B cell (primary cell): ENCODE measurements around the gene CPLX1. TPM values are rescaled to one million over a fixed set of nuclear protein-coding genes. Genes with fewer than 3 reads are reported as not detected.
A peak's percentile ranks its signal among the peaks of the same experiment; 100 is the strongest.

Experiments used
- ATAC-seq: fragments of 200-7000 bp; cut with Tn5 transposase; one replicate; pipeline ENCODE4 v1.10.0; 2021; ENCODE audit warnings: low read depth, mild to moderate bottlenecking, moderate number of reproducible peaks, moderate library complexity
- CTCF ChIA-PET: fragments of 350-600 bp; sonication (Branson Sonifier 250); formaldehyde crosslinking; loops from one replicate; lab custom pipeline; 2021; ENCODE audit warnings: antibody characterized with exemption, inconsistent platforms; lab: Charles Lee
- POLR2A ChIA-PET: fragments of 350-600 bp; sonication (Branson Sonifier 250); formaldehyde crosslinking; loops from one replicate; lab custom pipeline; 2021; ENCODE audit warnings: antibody characterized with exemption; lab: Charles Lee
- DNase-seq: peaks from one replicate; pipeline ENCODE4 v3.0.0; 2013
- H2AFZ ChIP-seq: 2 replicates; pipeline ENCODE4 v1.6.1; 2012; ENCODE audit warnings: mild to moderate bottlenecking, low read depth, low read length; ENCODE audit not compliant: insufficient read depth, poor library complexity, severe bottlenecking
- H3K27ac ChIP-seq, 2 donors: 1 replicate in 1 of 2; 2 replicates in 1 of 2; pipeline ENCODE4 v1.5.1; 2012 to 2013; ENCODE audit warnings: low read length in 2 of 2, mild to moderate bottlenecking in 2 of 2, moderate library complexity in 1 of 2
- H3K27me3 ChIP-seq, 4 experiments: fragments of 200-600 bp in 1 of 4; sonication (generic) in 1 of 4; replicated peaks in 1 of 4; 1 replicate in 2 of 4; 2 replicates in 2 of 4; pipeline versions ENCODE4 v1.6.1 to v1.7.0; 2013 to 2016; ENCODE audit warnings: low read length in 3 of 4, mild to moderate bottlenecking in 2 of 4, mixed read lengths in 1 of 4, moderate library complexity in 1 of 4; ENCODE audit not compliant: insufficient read depth in 4 of 4, control insufficient read depth in 3 of 4; ENCODE audit errors: control extremely low read depth in 1 of 4
- H3K36me3 ChIP-seq, 2 experiments: replicated peaks in 1 of 2; 1 replicate in 1 of 2; 2 replicates in 1 of 2; pipeline versions ENCODE4 v1.6.1 to v1.7.1; 2013; ENCODE audit warnings: low read length in 1 of 2; ENCODE audit not compliant: insufficient read depth in 2 of 2, control insufficient read depth in 1 of 2; ENCODE audit errors: control extremely low read depth in 1 of 2, extremely low read depth in 1 of 2
- H3K4me1 ChIP-seq, 2 donors: fragments of 200-600 bp in 1 of 2; sonication (generic) in 1 of 2; 1 replicate in 1 of 2; 2 replicates in 1 of 2; pipeline versions ENCODE4 v1.5.1 to v1.6.1; 2013 to 2017; ENCODE audit warnings: low read length in 2 of 2; ENCODE audit not compliant: control insufficient read depth in 2 of 2, insufficient read depth in 2 of 2
- H3K4me2 ChIP-seq: replicated peaks from 2 replicates; pipeline ENCODE3; 2012; ENCODE audit warnings: mild to moderate bottlenecking, low read depth, low read length; ENCODE audit not compliant: poor library complexity, severe bottlenecking
- H3K4me3 ChIP-seq, 5 experiments: fragments of 200-600 bp in 1 of 5; sonication (generic) in 1 of 5; 1 replicate in 3 of 5; 2 replicates in 2 of 5; pipeline versions ENCODE4 v1.5.1 to v1.7.0; 2011 to 2016; ENCODE audit warnings: low read length in 4 of 5, mild to moderate bottlenecking in 4 of 5, low read depth in 2 of 5, control low read depth in 1 of 5, moderate library complexity in 1 of 5; ENCODE audit not compliant: insufficient read depth in 1 of 5; ENCODE audit errors: control extremely low read depth in 1 of 5, extremely low read depth in 1 of 5
- H3K79me2 ChIP-seq: fragments of 200-600 bp; sonication (generic); one replicate; pipeline ENCODE4 v1.6.0; 2016; ENCODE audit warnings: low read length; ENCODE audit not compliant: control insufficient read depth, insufficient read depth
- H3K9ac ChIP-seq: fragments of 200-600 bp; sonication (generic); 2 replicates; pipeline ENCODE4 v1.6.1; 2017; ENCODE audit warnings: mild to moderate bottlenecking, low read length, moderate library complexity
- H3K9me3 ChIP-seq, 3 donors: one replicate each; pipeline versions ENCODE4 v1.6.1 to v1.7.1; 2013; ENCODE audit warnings: low read length in 2 of 3; ENCODE audit not compliant: control insufficient read depth in 2 of 3, insufficient read depth in 1 of 3; ENCODE audit errors: control extremely low read depth in 1 of 3
- H4K20me1 ChIP-seq: 2 replicates; pipeline ENCODE4 v1.6.0; 2012; ENCODE audit warnings: mild to moderate bottlenecking, low read length; ENCODE audit not compliant: insufficient read depth, control insufficient read depth, poor library complexity, severe bottlenecking
- H3K27ac Mint-ChIP-seq: one replicate; pipeline ENCODE4 v1.8.0; 2021; ENCODE audit warnings: mixed read lengths
- H3K27me3 Mint-ChIP-seq: one replicate; pipeline ENCODE4 v1.8.0; 2021; ENCODE audit warnings: mixed read lengths
- H3K4me1 Mint-ChIP-seq: one replicate; pipeline ENCODE4 v1.8.0; 2021; ENCODE audit warnings: mixed read lengths
- H3K4me3 Mint-ChIP-seq: one replicate; pipeline ENCODE4 v1.8.0; 2021; ENCODE audit warnings: mixed read lengths
- H3K9me3 Mint-ChIP-seq: one replicate; pipeline ENCODE4 v1.8.0; 2022; ENCODE audit warnings: mixed read lengths; ENCODE audit not compliant: insufficient read depth
- CTCF ChIP-seq: fragments of 200-600 bp; IDR thresholded peaks from one replicate; pipeline ENCODE4 v1.8.0; 2022; ENCODE audit warnings: antibody characterized with exemption, mild to moderate bottlenecking
- EZH2 ChIP-seq: IDR thresholded peaks from 2 replicates; pipeline ENCODE4 v1.6.1; 2012; ENCODE audit warnings: borderline replicate concordance, low read depth, mild to moderate bottlenecking, moderate library complexity, low read length; ENCODE audit not compliant: insufficient read depth, poor library complexity, severe bottlenecking
- WGBS: methylation state at CpG from one replicate; pipeline ENCODE4 v1.1.5; 2013; ENCODE audit warnings: missing lambda C conversion rate; ENCODE audit not compliant: insufficient coverage; 5-methylcytosine and 5-hydroxymethylcytosine counted together
- intact Hi-C: fragments of 100-400 bp; cut with micrococcal nuclease; formaldehyde crosslinking; loops from one replicate; pipeline ENCODE4 v1.10.0; 2022
- polyA plus RNA-seq: library from polyadenylated mRNA; depleted of rRNA; stranded (reverse); fragments of >200 nt; gene quantifications from 2 replicates; pipeline ENCODE4 v1.2.3, GENCODE V29; 2012
- total RNA-seq, 2 donors: library from RNA; stranded (reverse); fragments of 120-200 nt in 1 of 2; gene quantifications; 1 replicate in 1 of 2; 2 replicates in 1 of 2; pipeline versions ENCODE4 v1.2.3 to v1.2.4, GENCODE V29; 2013 to 2022

The CPLX1 gene
- total and polyA plus RNA-seq, 2 donors (not counting 1 experiment from before 2014, with no cell fraction given): not detected

- H3K27ac Mint-ChIP-seq: no peak overlapping the region
- H3K4me1 Mint-ChIP-seq: peaks cover 2% of the 10 kb centered on the region
- Histone ChIP-seq H3K4me2 (no peak overlapping the region), H2AFZ (no peak overlapping the region), H3K27ac (no peak overlapping the region), H3K36me3 (peaks cover under 1 to 16% of the 10 kb centered on the region in 2 experiments), H3K4me1 (peaks cover 0 to 8% of the 10 kb centered on the region in 2 donors), H3K79me2 (no peaks in the 10 kb centered on the region), H3K9ac (no peak overlapping the region), H3K27me3 (no peaks in the 10 kb centered on the region), H4K20me1 (peaks cover 8% of the 10 kb centered on the region), H3K9me3 (peaks cover 0 to 4% (median 0%) of the 10 kb centered on the region in 3 donors), H3K4me3 (no peak overlapping the region)
- intact Hi-C loops: loop anchor here (2.0 kb wide), 2 partner anchors 244 to 608 kb away; partner anchors contain the start of gene IDUA
- ATAC-seq: peak; percentile 91
- POLR2A ChIA-PET: interaction anchor here (0.9 kb wide), 1 partner anchor 244 kb away, joined by 3 read pairs; the partner anchor contains the start of gene IDUA
- DNase-seq: peak; percentile 80
- peak; percentile 95 for TF ChIP-seq CTCF
- TF ChIP-seq EZH2: no peak
- CTCF ChIA-PET: interaction anchor here (0.8 to 3.4 kb wide), 31 partner anchors 9 to 887 kb away, joined by 3 to 90 read pairs (median 4); partner anchors contain the start of genes IDUA, MYL5 and UVSSA
- no peak overlapping the region for H3K4me3 Mint-ChIP-seq
- H3K27me3 Mint-ChIP-seq: no peaks in the 10 kb centered on the region
- 69% methylated on average over 21 of the region's 26 CpGs for WGBS
- no peaks in the 10 kb centered on the region for H3K9me3 Mint-ChIP-seq
These were observed 83.1 kb downstream of the CPLX1 start for GRCh38 chr4:742742-743311.

- Histone ChIP-seq H3K4me1 (peaks cover 0 to 8% of the 10 kb centered on the region in 2 donors), H3K4me3 (no peak overlapping the region), H3K79me2 (no peaks in the 10 kb centered on the region), H3K4me2 (no peak overlapping the region), H3K9me3 (peaks cover 0 to 4% (median 0%) of the 10 kb centered on the region in 3 donors), H4K20me1 (peaks cover 8% of the 10 kb centered on the region), H3K27ac (no peak overlapping the region), H3K9ac (no peak overlapping the region), H3K36me3 (peaks cover 0 to 21% of the 10 kb centered on the region in 2 experiments), H3K27me3 (no peaks in the 10 kb centered on the region), H2AFZ (no peak overlapping the region)
- H3K9me3 Mint-ChIP-seq: no peaks in the 10 kb centered on the region
- H3K4me3 Mint-ChIP-seq: no peak overlapping the region
- no peak for DNase-seq
- TF ChIP-seq EZH2 (no peak), CTCF (no peak)
- 90% methylated on average over 17 of the region's 21 CpGs for WGBS
- no peak overlapping the region for H3K27ac Mint-ChIP-seq
- H3K4me1 Mint-ChIP-seq: peaks cover 2% of the 10 kb centered on the region
- H3K27me3 Mint-ChIP-seq: no peaks in the 10 kb centered on the region
- intact Hi-C loops: loop anchor here (2.0 kb wide), 2 partner anchors 245 to 609 kb away; partner anchors contain the start of gene IDUA
- peak; percentile 18 for ATAC-seq
- ChIA-PET POLR2A (interaction anchor here (0.9 kb wide), 1 partner anchor 245 kb away, joined by 3 read pairs; the partner anchor contains the start of gene IDUA), CTCF (interaction anchor here (0.8 to 3.4 kb wide), 32 partner anchors 9 to 887 kb away, joined by 3 to 90 read pairs (median 4); partner anchors contain the start of genes IDUA, MYL5 and UVSSA)
These were observed 83.7 kb downstream of the CPLX1 start for GRCh38 chr4:742096-742741.
